ENCODE data around the gene CRIP1. TPM values are rescaled to one million over a fixed set of nuclear protein-coding genes. Genes with fewer than 3 reads are reported as not detected.

The CRIP1 gene
- total and polyA plus RNA-seq, 7 donors: 4.9 to 403 (median 24.3) TPM

- no peak for DNase-seq
- Histone ChIP-seq H3K36me3 (no peaks in the 10 kb centered on the region), H3K4me3 (peak overlapping the region; percentile 57 to 75 (median 62)), H3K27me3 (peaks cover 0 to 21% (median 19%) of the 10 kb centered on the region in 3 donors), H3K9me3 (no peaks in the 10 kb centered on the region), H3K4me1 (peaks cover 0 to 38% (median 32%) of the 10 kb centered on the region in 4 donors), H3K27ac (peak overlapping the region in 3 of 4 donors; percentile 33 to 48 (median 46))
- no peak for TF ChIP-seq POLR2A (IDR thresholded peaks at IDR 0.05)
- TF ChIP-seq EP300 (IDR thresholded peaks at IDR 0.05): no peak
- no peak for TF ChIP-seq POLR2AphosphoS5 (IDR thresholded peaks at IDR 0.05)
- TF ChIP-seq CTCF (IDR thresholded peaks at IDR 0.05): no peak
- intact Hi-C loops (cut with DNase I): loop anchor here (5.0 to 10.0 kb wide), 3 partner anchors 52 to 322 kb away; partner anchors contain the start of gene CRIP2
- whole genome bisulfite sequencing, 2 donors: 2 to 3% methylated on average over 48 of the region's 48 CpGs
Measured at GRCh38 chr14:105526776-105527380, 40.2 kb downstream of the CRIP1 start.

- no peak for DNase-seq
- Histone ChIP-seq H3K27ac (peak overlapping the region in 1 of 4 donors; percentile 72), H3K9me3 (no peaks in the 10 kb centered on the region), H3K4me1 (peaks cover 0 to 38% (median 32%) of the 10 kb centered on the region in 4 donors), H3K36me3 (no peaks in the 10 kb centered on the region), H3K27me3 (peaks cover 0 to 21% (median 19%) of the 10 kb centered on the region in 3 donors), H3K4me3 (peak overlapping the region; percentile 57 to 75 (median 62))
- WGBS, 2 donors: 17 to 32% methylated on average over 23 of the region's 23 CpGs
- intact Hi-C loops (cut with DNase I): loop anchor here (5.0 to 10.0 kb wide), 3 partner anchors 53 to 323 kb away; partner anchors contain the start of gene CRIP2
- TF ChIP-seq POLR2AphosphoS5 (IDR thresholded peaks at IDR 0.05): no peak
- no peak for TF ChIP-seq POLR2A (IDR thresholded peaks at IDR 0.05)
- TF ChIP-seq CTCF (IDR thresholded peaks at IDR 0.05): no peak
- no peak for TF ChIP-seq EP300 (IDR thresholded peaks at IDR 0.05)
Measured at GRCh38 chr14:105527381-105527825, 40.7 kb downstream of the CRIP1 start.

GRCh38 chr14:105527826-105528585, 41.3 kb downstream of the CRIP1 start:
- intact Hi-C loops (cut with DNase I): loop anchor here (1.0 to 10.0 kb wide), 5 partner anchors 37 to 323 kb away; partner anchors contain the start of genes CRIP2 and TEDC1

More at GRCh38 chr14:105527826-105528585, 41.3 kb downstream of the CRIP1 start:
- Histone ChIP-seq H3K36me3 (no peaks in the 10 kb centered on the region), H3K9me3 (no peaks in the 10 kb centered on the region), H3K27me3 (peaks cover 0 to 21% (median 19%) of the 10 kb centered on the region in 3 donors), H3K27ac (peak overlapping the region; percentile 67 to 76 (median 73)), H3K4me1 (peaks cover 0 to 38% (median 32%) of the 10 kb centered on the region in 4 donors), H3K4me3 (peak overlapping the region; percentile 56 to 75 (median 60))
- 3 to 8% methylated on average over 67 of the region's 67 CpGs for WGBS, 2 donors
- TF ChIP-seq POLR2A (IDR thresholded peaks at IDR 0.05) (peak in 1 of 2 donors; percentile 15), CTCF (IDR thresholded peaks at IDR 0.05) (peak; percentile 53 to 85 (median 71)), EP300 (IDR thresholded peaks at IDR 0.05) (no peak), POLR2AphosphoS5 (IDR thresholded peaks at IDR 0.05) (peak in 3 of 4 donors; percentile 62 to 77 (median 65))
- peak; percentile 87 for DNase-seq

All from sigmoid colon (tissue), 7 donors.